ENCODE results near the gene BOLA3.

Gene BOLA3

GRCh38 chr2:74103763-74104162, 43.9 kb downstream of the BOLA3 start:
- no peak for DNase-seq
- H3K27me3 Mint-ChIP-seq (ENCODE audit: low read depth, poor library complexity), result no peaks in the 10 kb centered on the region
- peak overlapping the region; percentile 95 for H3K27ac Mint-ChIP-seq
- H3K4me3 Mint-ChIP-seq, result no peak overlapping the region
- peaks cover 12% of the 10 kb centered on the region for H3K4me1 Mint-ChIP-seq
- H3K36me3 Mint-ChIP-seq (ENCODE audit: low read depth), result peaks cover 52% of the 10 kb centered on the region
- TF ChIP-seq, protein P1, sequence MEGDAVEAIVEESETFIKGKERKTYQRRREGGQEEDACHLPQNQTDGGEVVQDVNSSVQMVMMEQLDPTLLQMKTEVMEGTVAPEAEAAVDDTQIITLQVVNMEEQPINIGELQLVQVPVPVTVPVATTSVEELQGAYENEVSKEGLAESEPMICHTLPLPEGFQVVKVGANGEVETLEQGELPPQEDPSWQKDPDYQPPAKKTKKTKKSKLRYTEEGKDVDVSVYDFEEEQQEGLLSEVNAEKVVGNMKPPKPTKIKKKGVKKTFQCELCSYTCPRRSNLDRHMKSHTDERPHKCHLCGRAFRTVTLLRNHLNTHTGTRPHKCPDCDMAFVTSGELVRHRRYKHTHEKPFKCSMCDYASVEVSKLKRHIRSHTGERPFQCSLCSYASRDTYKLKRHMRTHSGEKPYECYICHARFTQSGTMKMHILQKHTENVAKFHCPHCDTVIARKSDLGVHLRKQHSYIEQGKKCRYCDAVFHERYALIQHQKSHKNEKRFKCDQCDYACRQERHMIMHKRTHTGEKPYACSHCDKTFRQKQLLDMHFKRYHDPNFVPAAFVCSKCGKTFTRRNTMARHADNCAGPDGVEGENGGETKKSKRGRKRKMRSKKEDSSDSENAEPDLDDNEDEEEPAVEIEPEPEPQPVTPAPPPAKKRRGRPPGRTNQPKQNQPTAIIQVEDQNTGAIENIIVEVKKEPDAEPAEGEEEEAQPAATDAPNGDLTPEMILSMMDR (IDR thresholded peaks at IDR 0.05), result no peak
- no peaks in the 10 kb centered on the region for H3K9me3 Mint-ChIP-seq

DNA sequence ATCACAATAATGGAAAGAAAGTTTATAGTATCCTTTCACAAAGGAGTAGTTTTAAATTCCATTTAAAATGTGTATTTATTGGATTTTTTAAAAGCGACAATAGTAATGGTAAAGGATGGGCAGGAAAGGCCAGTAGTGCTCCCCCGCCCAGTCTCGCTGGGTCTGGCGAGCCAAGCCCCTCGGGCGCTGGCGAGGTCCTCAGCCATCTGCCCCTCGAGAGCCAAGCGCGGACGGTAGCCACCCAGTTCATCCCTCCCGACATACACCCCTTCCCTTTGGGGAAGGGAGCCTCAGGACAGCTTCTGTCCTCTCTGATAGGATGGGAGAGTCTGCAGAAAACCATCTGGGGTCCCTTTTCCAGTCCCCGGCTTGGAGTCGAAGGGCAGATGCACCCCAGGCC, 45.2 kb downstream of the BOLA3 start:
- peak overlapping the region; percentile 95 for H3K27ac Mint-ChIP-seq
- peaks cover 12% of the 10 kb centered on the region for H3K4me1 Mint-ChIP-seq
- DNase-seq, result no peak
- no peak overlapping the region for H3K4me3 Mint-ChIP-seq
- no peaks in the 10 kb centered on the region for H3K9me3 Mint-ChIP-seq
- H3K36me3 Mint-ChIP-seq (ENCODE audit: low read depth), result peaks cover 58% of the 10 kb centered on the region
- H3K27me3 Mint-ChIP-seq (ENCODE audit: low read depth, poor library complexity), result no peaks in the 10 kb centered on the region
- TF ChIP-seq, protein P1 (IDR thresholded peaks at IDR 0.05), result no peak

DNA sequence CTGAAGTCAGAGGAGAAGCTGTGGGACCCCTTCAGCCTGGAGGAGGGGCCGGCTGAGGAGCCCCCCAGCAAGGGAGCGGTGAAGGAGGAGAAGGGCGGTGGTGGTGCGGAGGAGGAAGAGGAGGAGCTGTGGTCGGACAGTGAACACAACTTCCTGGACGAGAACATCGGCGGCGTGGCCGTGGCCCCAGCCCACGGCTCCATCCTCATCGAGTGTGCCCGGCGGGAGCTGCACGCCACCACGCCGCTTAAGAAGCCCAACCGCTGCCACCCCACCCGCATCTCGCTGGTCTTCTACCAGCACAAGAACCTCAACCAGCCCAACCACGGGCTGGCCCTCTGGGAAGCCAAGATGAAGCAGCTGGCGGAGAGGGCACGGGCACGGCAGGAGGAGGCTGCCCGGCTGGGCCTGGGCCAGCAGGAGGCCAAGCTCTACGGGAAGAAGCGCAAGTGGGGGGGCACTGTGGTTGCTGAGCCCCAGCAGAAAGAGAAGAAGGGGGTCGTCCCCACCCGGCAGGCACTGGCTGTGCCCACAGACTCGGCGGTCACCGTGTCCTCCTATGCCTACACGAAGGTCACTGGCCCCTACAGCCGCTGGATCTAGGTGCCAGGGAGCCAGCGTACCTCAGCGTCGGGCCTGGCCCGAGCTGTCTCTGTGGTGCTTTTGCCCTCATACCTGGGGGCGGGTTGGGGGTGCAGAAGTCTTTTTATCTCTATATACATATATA, 46.0 kb downstream of the BOLA3 start:
- Mint-ChIP-seq H3K36me3 (ENCODE audit: low read depth) (peaks cover 63% of the 10 kb centered on the region), H3K4me3 (no peak overlapping the region), H3K27ac (no peak overlapping the region), H3K27me3 (ENCODE audit: low read depth, poor library complexity) (no peaks in the 10 kb centered on the region), H3K9me3 (no peaks in the 10 kb centered on the region), H3K4me1 (peaks cover 5% of the 10 kb centered on the region)
- no peak for DNase-seq
- TF ChIP-seq, protein P1 (IDR thresholded peaks at IDR 0.05), result no peak

GRCh38 chr2:74100254-74101216, 47.2 kb downstream of the BOLA3 start:
- H3K9me3 Mint-ChIP-seq, result no peaks in the 10 kb centered on the region
- no peak overlapping the region for H3K27ac Mint-ChIP-seq
- DNase-seq, result no peak
- H3K4me3 Mint-ChIP-seq, result no peak overlapping the region
- TF ChIP-seq, protein P1 (IDR thresholded peaks at IDR 0.05), result no peak
- no peaks in the 10 kb centered on the region for H3K27me3 Mint-ChIP-seq (ENCODE audit: low read depth, poor library complexity)
- peaks cover 69% of the 10 kb centered on the region for H3K36me3 Mint-ChIP-seq (ENCODE audit: low read depth)
- peaks cover 5% of the 10 kb centered on the region for H3K4me1 Mint-ChIP-seq

DNA sequence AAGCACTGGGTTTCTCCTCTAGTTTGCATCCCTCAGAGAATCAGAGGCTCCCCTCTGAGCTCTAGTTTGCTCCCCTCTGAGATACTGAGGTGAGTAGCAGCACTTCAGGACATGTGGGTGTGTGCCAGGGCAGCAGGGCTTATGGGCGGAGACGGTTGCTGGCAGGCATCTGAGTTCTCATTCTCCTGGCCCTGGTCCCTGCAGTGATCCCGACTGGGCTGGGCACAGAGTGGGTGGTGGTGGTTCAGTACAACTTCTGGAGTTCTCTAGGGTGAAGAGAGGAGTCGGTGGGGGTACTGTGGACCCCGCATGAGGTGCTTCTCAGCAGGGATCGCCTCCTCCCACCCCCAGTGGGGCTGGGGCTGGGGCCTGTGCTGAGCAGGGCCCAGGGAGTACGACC, 47.9 kb downstream of the BOLA3 start:
- DNase-seq, result no peak
- peaks cover 5% of the 10 kb centered on the region for H3K4me1 Mint-ChIP-seq
- no peak overlapping the region for H3K4me3 Mint-ChIP-seq
- TF ChIP-seq, protein P1 (IDR thresholded peaks at IDR 0.05), result no peak
- peaks cover 64% of the 10 kb centered on the region for H3K36me3 Mint-ChIP-seq (ENCODE audit: low read depth)
- no peak overlapping the region for H3K27ac Mint-ChIP-seq
- peaks cover 2% of the 10 kb centered on the region for H3K27me3 Mint-ChIP-seq (ENCODE audit: low read depth, poor library complexity)
- no peaks in the 10 kb centered on the region for H3K9me3 Mint-ChIP-seq

All from nephron progenitor cell (in vitro differentiated cells).